HL-60 (cell line): Measurements from ENCODE around the gene HPN.

Source experiments
- DNase-seq, 2 experiments: peaks; one replicate each; pipeline ENCODE4 v3.0.0-alpha.2; 2010 to 2020; ENCODE audit warnings: low read depth in 1 of 2, low spot score in 1 of 2
- H3K27ac ChIP-seq: fragments of 250-450 bp; sonication (Bioruptor Pico); replicated peaks from 2 replicates; pipeline ENCODE4 v1.5.1; 2020; ENCODE audit warnings: mild to moderate bottlenecking, moderate library complexity
- H3K27me3 ChIP-seq: fragments of 250-450 bp; sonication (Bioruptor Pico); 2 replicates; pipeline ENCODE4 v1.5.1; 2021; ENCODE audit warnings: mild to moderate bottlenecking, moderate library complexity; ENCODE audit not compliant: insufficient read depth, poor library complexity, severe bottlenecking
- H3K4me3 ChIP-seq: replicated peaks from 2 replicates; pipeline ENCODE4 v1.5.1; 2011; ENCODE audit warnings: mild to moderate bottlenecking, control low read depth, low read length; ENCODE audit not compliant: insufficient read depth
- CTCF ChIP-seq: IDR thresholded peaks from one replicate; pipeline ENCODE4 v1.5.1; 2011; ENCODE audit warnings: low read length, control low read depth, inconsistent platforms; ENCODE audit not compliant: insufficient read depth
- GABPA ChIP-seq: IDR thresholded peaks from 2 replicates; pipeline ENCODE4 v1.6.1; 2012; ENCODE audit warnings: low read depth
- POLR2AphosphoS5 ChIP-seq: IDR thresholded peaks from 2 replicates; pipeline ENCODE4 v1.6.1; 2012; ENCODE audit warnings: low read depth
- REST ChIP-seq: IDR thresholded peaks from 2 replicates; pipeline ENCODE4 v1.6.1; 2012; ENCODE audit warnings: low read depth; ENCODE audit not compliant: insufficient replicate concordance
- SPI1 ChIP-seq: IDR thresholded peaks from 2 replicates; pipeline ENCODE4 v1.6.1; 2012; ENCODE audit warnings: low read depth, mild to moderate bottlenecking, borderline replicate concordance

HPN gene

GRCh38 chr19:35044317-35045117 lies 3.0 kb downstream of the HPN start:
- DNase-seq: peak; percentile 28 to 43
- peaks cover 15% of the 10 kb centered on the region for H3K27me3 ChIP-seq
- no peak for TF ChIP-seq GABPA
- TF ChIP-seq REST: no peak
- TF ChIP-seq POLR2AphosphoS5: no peak
- peak; percentile 83 for TF ChIP-seq CTCF
- TF ChIP-seq SPI1: 0 out of 2 replicates have a peak, but pooled peaks have one; percentile 14
- no peak overlapping the region for H3K4me3 ChIP-seq
- no peak overlapping the region for H3K27ac ChIP-seq

GRCh38 chr19:35045667-35046300 lies 4.3 kb downstream of the HPN start:
- Histone ChIP-seq H3K27me3 (peaks cover 4% of the 10 kb centered on the region), H3K27ac (no peak overlapping the region; the same call in 1 of the 2 replicates), H3K4me3 (no peak overlapping the region)
- TF ChIP-seq REST: no peak
- no peak for TF ChIP-seq GABPA
- peak; percentile 36; the same call in 1 of the 2 replicates for TF ChIP-seq SPI1
- peak; percentile 50 for TF ChIP-seq CTCF
- DNase-seq: peak in 1 of 2 experiments; percentile 77

- DNase-seq: no peak
- Histone ChIP-seq H3K4me3 (no peak overlapping the region), H3K27me3 (no peaks in the 10 kb centered on the region), H3K27ac (no peak overlapping the region)
- TF ChIP-seq REST (no peak), POLR2AphosphoS5 (no peak), SPI1 (no peak), CTCF (no peak), GABPA (no peak)
Measured at GRCh38 chr19:35046461-35046860, 4.9 kb downstream of the HPN start.
